Lung (tissue), 12 donors: ENCODE data around the gene DCAF5. TPM values are rescaled to one million over a fixed set of nuclear protein-coding genes. Genes with fewer than 3 reads are reported as not detected.

Experiments used
- ATAC-seq: fragments of 200-7000 bp; cut with Tn5 transposase; one replicate; pipeline ENCODE4 v1.9.1; 2020; ENCODE audit warnings: moderate number of reproducible peaks; ENCODE audit not compliant: insufficient read depth, low FRiP score
- DNase-seq, 3 donors: peaks; one replicate each; pipeline ENCODE4 v3.0.0-alpha.2; 2013 to 2017
- H3K27ac ChIP-seq, 2 donors: one replicate each; pipeline ENCODE4 v1.5.1; 2013; ENCODE audit warnings: mild to moderate bottlenecking in 2 of 2, moderate library complexity in 2 of 2, control low read depth in 1 of 2, inconsistent platforms in 1 of 2, low read depth in 1 of 2, low read length in 1 of 2
- H3K27me3 ChIP-seq, 3 donors: one replicate each; pipeline ENCODE4 v1.5.1; 2013; ENCODE audit warnings: low read length in 2 of 3; ENCODE audit not compliant: control insufficient read depth in 3 of 3, insufficient read depth in 3 of 3
- H3K36me3 ChIP-seq, 4 donors: one replicate each; pipeline ENCODE4 v1.5.1; 2013; ENCODE audit warnings: low read length in 4 of 4, mild to moderate bottlenecking in 1 of 4, moderate library complexity in 1 of 4; ENCODE audit not compliant: control insufficient read depth in 4 of 4, insufficient read depth in 4 of 4
- H3K4me1 ChIP-seq, 5 donors: one replicate each; pipeline ENCODE4 v1.5.1; 2013; ENCODE audit warnings: low read length in 5 of 5, mild to moderate bottlenecking in 2 of 5, moderate library complexity in 1 of 5; ENCODE audit not compliant: control insufficient read depth in 5 of 5, insufficient read depth in 5 of 5
- H3K4me3 ChIP-seq: one replicate; pipeline ENCODE4 v1.5.1; 2013; ENCODE audit warnings: mild to moderate bottlenecking, control low read depth, moderate library complexity
- H3K9ac ChIP-seq, 2 donors: one replicate each; pipeline ENCODE4 v1.5.1; 2013; ENCODE audit warnings: low read length in 2 of 2, control low read depth in 1 of 2; ENCODE audit not compliant: insufficient read depth in 1 of 2
- H3K9me3 ChIP-seq, 4 donors: one replicate each; pipeline ENCODE4 v1.5.1; 2013; ENCODE audit warnings: low read length in 3 of 4, mild to moderate bottlenecking in 1 of 4, moderate library complexity in 1 of 4; ENCODE audit not compliant: control insufficient read depth in 4 of 4, insufficient read depth in 3 of 4
- WGBS, 2 donors: extraction: QIAGEN DNeasy Blood & Tissue Kit; methylation state at CpG; one replicate each; pipeline ENCODE4 v1.1.7; 2013; 5-methylcytosine and 5-hydroxymethylcytosine counted together
- polyA plus RNA-seq, 2 donors: library from polyadenylated mRNA; stranded (reverse); fragments of 200-250 nt; gene quantifications; one replicate each; pipeline ENCODE4 v1.2.1, GENCODE V29; 2013
- total RNA-seq, 2 donors: library from RNA; depleted of rRNA in 1 of 2; stranded (reverse); fragments of >200 nt in 1 of 2; gene quantifications; one replicate each; pipeline ENCODE4 v1.2.1, GENCODE V29; 2014 to 2021
- TF ChIP-seq, protein P1 (sequence below): IDR thresholded peaks from 2 replicates; pipeline ENCODE4 v1.5.1; 2012; ENCODE audit warnings: mild to moderate bottlenecking; ENCODE audit errors: control extremely low read depth, extremely low read depth
- donor health status: control.
- donor health status: control.
- donor health status: Bipolar disorder and iron deficiency.
- donor health status: healthy.
- donor health status: DM: yes; HTN: yes; CAD: no.

The DCAF5 gene
- total and polyA plus RNA-seq, 4 donors = 20.2 to 50.4 (median 31.2) TPM

DNA sequence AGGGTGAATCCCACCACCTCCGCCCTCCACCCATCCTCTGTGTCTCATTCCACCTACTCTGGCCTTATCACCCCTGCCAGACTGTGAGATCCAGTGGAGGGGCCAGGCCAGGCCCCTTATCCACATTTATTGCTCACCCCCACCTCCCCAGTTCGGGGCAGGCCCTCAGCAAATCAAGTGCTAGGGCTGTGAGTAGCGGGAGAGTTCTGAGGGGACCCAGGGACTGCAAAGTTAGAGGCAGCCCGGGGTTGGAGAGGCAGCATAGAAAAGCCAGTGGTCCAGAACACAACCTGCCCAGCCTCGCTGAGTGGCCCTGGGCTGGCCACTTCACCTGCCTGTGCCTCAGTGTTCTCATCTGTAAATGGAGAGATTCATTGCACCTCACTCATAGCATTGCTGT lies 146.6 kb downstream of the DCAF5 start:
- H3K4me1 ChIP-seq = peaks cover 0 to 9% (median 3%) of the 10 kb centered on the region in 5 donors
- peaks cover 0 to 1% (median 0%) of the 10 kb centered on the region in 4 donors for H3K9me3 ChIP-seq
- H3K4me3 ChIP-seq = no peak overlapping the region
- no peak overlapping the region for H3K27ac ChIP-seq
- no peaks in the 10 kb centered on the region for H3K36me3 ChIP-seq
- H3K9ac ChIP-seq = no peak overlapping the region
- DNase-seq (no peak), ATAC-seq (no peak)
- WGBS, 2 donors = 94 to 95% methylated on average over 5 of the region's 5 CpGs
- H3K27me3 ChIP-seq = no peaks in the 10 kb centered on the region
- TF ChIP-seq, protein P1, sequence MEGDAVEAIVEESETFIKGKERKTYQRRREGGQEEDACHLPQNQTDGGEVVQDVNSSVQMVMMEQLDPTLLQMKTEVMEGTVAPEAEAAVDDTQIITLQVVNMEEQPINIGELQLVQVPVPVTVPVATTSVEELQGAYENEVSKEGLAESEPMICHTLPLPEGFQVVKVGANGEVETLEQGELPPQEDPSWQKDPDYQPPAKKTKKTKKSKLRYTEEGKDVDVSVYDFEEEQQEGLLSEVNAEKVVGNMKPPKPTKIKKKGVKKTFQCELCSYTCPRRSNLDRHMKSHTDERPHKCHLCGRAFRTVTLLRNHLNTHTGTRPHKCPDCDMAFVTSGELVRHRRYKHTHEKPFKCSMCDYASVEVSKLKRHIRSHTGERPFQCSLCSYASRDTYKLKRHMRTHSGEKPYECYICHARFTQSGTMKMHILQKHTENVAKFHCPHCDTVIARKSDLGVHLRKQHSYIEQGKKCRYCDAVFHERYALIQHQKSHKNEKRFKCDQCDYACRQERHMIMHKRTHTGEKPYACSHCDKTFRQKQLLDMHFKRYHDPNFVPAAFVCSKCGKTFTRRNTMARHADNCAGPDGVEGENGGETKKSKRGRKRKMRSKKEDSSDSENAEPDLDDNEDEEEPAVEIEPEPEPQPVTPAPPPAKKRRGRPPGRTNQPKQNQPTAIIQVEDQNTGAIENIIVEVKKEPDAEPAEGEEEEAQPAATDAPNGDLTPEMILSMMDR = no peak

DNA sequence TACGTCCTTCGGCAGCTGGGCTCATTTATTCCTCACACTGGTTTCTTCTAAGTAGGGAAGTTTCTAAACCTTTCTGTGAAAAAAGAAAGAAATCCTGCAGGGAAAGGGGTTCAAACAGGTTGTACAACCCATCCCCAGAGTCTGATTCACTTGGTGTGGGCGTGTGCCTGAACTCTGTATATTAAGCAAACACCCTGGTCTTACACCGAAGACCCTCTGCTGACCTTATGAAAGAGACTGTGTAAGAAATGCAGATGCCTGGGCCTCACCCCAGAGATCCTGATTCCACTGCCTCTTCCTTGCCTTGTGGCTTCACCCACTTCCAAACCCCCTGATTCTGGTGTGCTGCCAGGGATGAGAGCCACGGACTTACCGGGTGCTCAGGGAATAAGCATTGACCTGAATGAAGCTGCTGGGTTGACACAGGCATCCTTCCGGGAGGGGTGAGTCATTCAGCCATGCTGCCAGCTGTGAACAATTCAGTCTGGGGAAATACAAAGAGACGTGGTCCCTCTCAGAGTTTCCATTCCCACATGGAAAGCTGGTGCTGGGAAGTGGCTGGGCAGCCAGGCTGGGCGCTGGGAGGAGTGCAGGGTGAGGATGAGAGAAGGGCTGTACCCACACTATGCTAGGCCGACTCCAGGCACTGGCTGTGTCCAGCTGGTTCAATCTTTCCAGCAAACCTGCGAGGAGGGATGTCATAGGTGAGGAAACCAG lies 147.3 kb downstream of the DCAF5 start:
- Histone ChIP-seq H3K9ac (no peak overlapping the region), H3K4me3 (no peak overlapping the region), H3K9me3 (peaks cover 0 to 1% (median 0%) of the 10 kb centered on the region in 4 donors), H3K27ac (peak overlapping the region in 1 of 2 donors; percentile 20), H3K27me3 (no peaks in the 10 kb centered on the region), H3K4me1 (peaks cover 0 to 9% (median 3%) of the 10 kb centered on the region in 5 donors), H3K36me3 (no peaks in the 10 kb centered on the region)
- peak in 1 of 3 donors; percentile 19 for DNase-seq
- TF ChIP-seq, protein P1 = no peak
- 65 to 79% methylated on average over 11 of the region's 11 CpGs for WGBS, 2 donors
- ATAC-seq = peak; percentile 71

DNA sequence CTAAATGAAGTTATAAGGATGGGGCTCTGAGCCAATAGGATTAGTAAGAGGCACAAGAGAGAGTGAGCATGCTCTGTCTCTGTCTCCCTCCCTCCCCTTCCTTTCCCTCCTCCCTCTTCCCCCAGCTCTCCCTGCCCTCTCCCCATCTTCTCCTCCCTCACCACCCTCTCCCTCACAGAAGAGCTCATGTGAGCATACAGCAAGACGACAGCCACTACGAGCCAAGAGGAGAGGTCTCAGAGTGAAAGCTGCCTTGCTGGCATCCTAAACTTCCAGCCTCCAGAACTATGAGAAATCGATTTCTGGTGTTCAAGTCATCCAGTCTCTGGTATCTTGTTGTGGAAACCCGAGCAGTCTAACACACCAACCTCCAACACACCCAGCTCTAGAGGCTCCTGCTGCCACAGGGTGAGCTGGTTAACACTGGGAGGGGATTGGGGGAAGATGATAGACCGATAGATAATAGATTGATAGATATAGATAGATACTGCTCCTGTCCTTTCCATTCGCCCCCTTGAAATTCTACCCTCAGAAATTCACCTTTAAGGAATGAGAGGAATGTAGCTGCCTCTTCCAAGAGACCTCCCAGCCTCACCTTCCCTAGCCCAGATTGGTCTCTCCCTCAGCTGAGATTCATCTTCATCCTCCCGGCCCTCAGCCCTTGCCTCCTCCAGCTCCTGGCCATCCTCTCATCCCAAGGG lies 148.0 kb downstream of the DCAF5 start:
- Histone ChIP-seq H3K36me3 (no peaks in the 10 kb centered on the region), H3K9ac (peak overlapping the region in 1 of 2 donors; percentile 1), H3K4me3 (no peak overlapping the region), H3K27ac (no peak overlapping the region), H3K4me1 (peaks cover 0 to 9% (median 3%) of the 10 kb centered on the region in 5 donors), H3K9me3 (peaks cover 0 to 1% (median 0%) of the 10 kb centered on the region in 4 donors), H3K27me3 (no peaks in the 10 kb centered on the region)
- ATAC-seq = no peak
- TF ChIP-seq, protein P1 = no peak
- peak in 2 of 3 donors; percentile 23 to 39 for DNase-seq
- 73 to 80% methylated on average over 7 of the region's 7 CpGs for WGBS, 2 donors
